Liver (tissue), 9 donors: Measurements from ENCODE around the gene ABL2. TPM values are rescaled to one million over a fixed set of nuclear protein-coding genes. Genes with fewer than 3 reads are reported as not detected.

Experiments
- DNase-seq: peaks from one replicate; pipeline ENCODE4 v3.0.0-alpha.2; 2017; ENCODE audit warnings: low spot score
- H3K27ac ChIP-seq, 2 donors: one replicate each; pipeline ENCODE4 v1.7.0; 2013; ENCODE audit warnings: inconsistent platforms in 2 of 2, low read length in 2 of 2, control low read depth in 1 of 2, low read depth in 1 of 2, mild to moderate bottlenecking in 1 of 2
- H3K27me3 ChIP-seq, 4 donors: one replicate each; pipeline versions ENCODE4 v1.6.1 to v1.7.0; 2013; ENCODE audit warnings: low read length in 3 of 4, inconsistent platforms in 1 of 4, mild to moderate bottlenecking in 1 of 4, moderate library complexity in 1 of 4; ENCODE audit not compliant: control insufficient read depth in 4 of 4, insufficient read depth in 4 of 4
- H3K36me3 ChIP-seq, 4 donors: one replicate each; pipeline versions ENCODE4 v1.6.1 to v1.7.0; 2013; ENCODE audit warnings: low read length in 3 of 4, mild to moderate bottlenecking in 3 of 4, low read depth in 1 of 4, moderate library complexity in 1 of 4; ENCODE audit not compliant: control insufficient read depth in 4 of 4, insufficient read depth in 3 of 4
- H3K4me1 ChIP-seq, 4 donors: one replicate each; pipeline versions ENCODE4 v1.6.1 to v1.7.0; 2013; ENCODE audit warnings: low read length in 3 of 4, mild to moderate bottlenecking in 3 of 4, moderate library complexity in 1 of 4; ENCODE audit not compliant: control insufficient read depth in 4 of 4, insufficient read depth in 4 of 4
- H3K4me3 ChIP-seq, 3 donors: one replicate each; pipeline versions ENCODE4 v1.6.1 to v1.7.0; 2013; ENCODE audit warnings: low read length in 3 of 3, control low read depth in 1 of 3, low read depth in 1 of 3, mild to moderate bottlenecking in 1 of 3
- H3K9ac ChIP-seq, 2 donors: one replicate each; pipeline ENCODE4 v1.7.0; 2013; ENCODE audit warnings: low read length in 2 of 2, mild to moderate bottlenecking in 2 of 2, moderate library complexity in 2 of 2, control low read depth in 1 of 2, low read depth in 1 of 2
- H3K9me3 ChIP-seq, 4 donors: one replicate each; pipeline versions ENCODE4 v1.6.1 to v1.7.0; 2013; ENCODE audit warnings: low read length in 3 of 4; ENCODE audit not compliant: control insufficient read depth in 4 of 4
- ATF3 ChIP-seq: IDR thresholded peaks from 2 replicates; pipeline ENCODE4 v1.6.1; 2016; ENCODE audit warnings: antibody characterized with exemption
- CTCF ChIP-seq: fragments of 150-350 bp; IDR thresholded peaks from 2 replicates; pipeline ENCODE4 v1.5.1; 2017; ENCODE audit warnings: improper control_type of control experiment, low read depth, low read length; ENCODE audit not compliant: missing input control
- FOXA1 ChIP-seq: IDR thresholded peaks from 2 replicates; pipeline ENCODE4 v1.6.1; 2016; ENCODE audit warnings: antibody characterized with exemption
- FOXA2 ChIP-seq: IDR thresholded peaks from 2 replicates; pipeline ENCODE4 v1.6.1; 2016; ENCODE audit warnings: antibody characterized with exemption
- GABPA ChIP-seq, 2 donors: IDR thresholded peaks in 1 of 2; conservative IDR thresholded peaks in 1 of 2; 2 replicates each; pipeline ENCODE4 v1.6.1; 2016; ENCODE audit warnings: antibody characterized with exemption in 2 of 2, mild to moderate bottlenecking in 1 of 2, moderate library complexity in 1 of 2
- HNF4A ChIP-seq, 2 donors: conservative IDR thresholded peaks; 2 replicates each; pipeline ENCODE4 v1.6.1; 2016; ENCODE audit warnings: antibody characterized with exemption in 2 of 2, mild to moderate bottlenecking in 2 of 2
- HNF4G ChIP-seq: IDR thresholded peaks from 2 replicates; pipeline ENCODE4 v1.6.1; 2016; ENCODE audit warnings: antibody characterized with exemption
- JUND ChIP-seq, 2 donors: IDR thresholded peaks; 2 replicates each; pipeline ENCODE4 v1.6.1; 2016; ENCODE audit warnings: antibody characterized with exemption in 2 of 2
- NR2F2 ChIP-seq: IDR thresholded peaks from 2 replicates; pipeline ENCODE4 v1.6.1; 2016; ENCODE audit warnings: antibody characterized with exemption
- RAD21 ChIP-seq, 2 donors: IDR thresholded peaks; 2 replicates each; pipeline ENCODE4 v1.6.1; 2016; ENCODE audit warnings: antibody characterized with exemption in 2 of 2, mild to moderate bottlenecking in 2 of 2
- REST ChIP-seq: IDR thresholded peaks from 2 replicates; pipeline ENCODE4 v1.6.1; 2016; ENCODE audit warnings: antibody characterized with exemption, mild to moderate bottlenecking
- RXRA ChIP-seq, 2 donors: IDR thresholded peaks; 2 replicates each; pipeline ENCODE4 v1.6.1; 2017 to 2018; ENCODE audit warnings: antibody characterized with exemption in 2 of 2, mild to moderate bottlenecking in 1 of 2
- SP1 ChIP-seq: IDR thresholded peaks from 2 replicates; pipeline ENCODE4 v1.6.1; 2018; ENCODE audit warnings: antibody characterized with exemption, mild to moderate bottlenecking
- TAF1 ChIP-seq: conservative IDR thresholded peaks from 2 replicates; pipeline ENCODE4 v1.6.1; 2016; ENCODE audit warnings: antibody characterized with exemption, mild to moderate bottlenecking
- YY1 ChIP-seq: IDR thresholded peaks from 2 replicates; pipeline ENCODE4 v1.6.1; 2016; ENCODE audit warnings: antibody characterized with exemption, mild to moderate bottlenecking
- WGBS: extraction: QIAGEN DNeasy Blood & Tissue Kit; methylation state at CpG from one replicate; pipeline ENCODE4 v1.1.7; 2013; 5-methylcytosine and 5-hydroxymethylcytosine counted together
- polyA plus RNA-seq, 2 donors: library from polyadenylated mRNA; stranded (reverse) in 1 of 2; unstranded in 1 of 2; fragments of 200-250 nt in 1 of 2; fragments of >200 nt in 1 of 2; fragmentation: Nextera tagmentation in 1 of 2; extraction: Ambion mirVana in 1 of 2; gene quantifications; one replicate each; pipeline versions ENCODE4 v1.2.1 to v1.2.3, GENCODE V29; 2013 to 2015
- total RNA-seq, 2 donors: library from RNA; depleted of rRNA; stranded (reverse); fragments of >200 nt; gene quantifications; one replicate each; pipeline ENCODE4 v1.2.3, GENCODE V29; 2014
- TF ChIP-seq, protein P1 (sequence below): IDR thresholded peaks from 2 replicates; pipeline ENCODE4 v1.6.1; 2016; ENCODE audit warnings: antibody characterized with exemption
- donor health status: healthy.
- donor health status: healthy.
- donor health status: healthy.
- donor health status: healthy.
- donor health status: healthy.

The ABL2 gene
- total and polyA plus RNA-seq, 4 donors = 1.8 to 7.8 (median 3.4) TPM

GRCh38 chr1:179190861-179191260, 38.6 kb downstream of the ABL2 start:
- WGBS = 70% methylated on average over 4 of the region's 4 CpGs
- Histone ChIP-seq H3K4me3 (no peak overlapping the region), H3K9ac (no peak overlapping the region), H3K27me3 (no peaks in the 10 kb centered on the region), H3K9me3 (no peaks in the 10 kb centered on the region), H3K27ac (no peak overlapping the region), H3K4me1 (peaks cover 0 to 4% (median under 1%) of the 10 kb centered on the region in 4 donors), H3K36me3 (no peaks in the 10 kb centered on the region)
- TF ChIP-seq GABPA (IDR thresholded peaks at IDR 0.05 in 1 of 2, conservative IDR thresholded peaks at IDR 0.05 in 1 of 2) (peak in 1 of 2 donors; percentile 46), HNF4A (conservative IDR thresholded peaks at IDR 0.05) (no peak), TAF1 (no peak), RAD21 (IDR thresholded peaks at IDR 0.05) (peak in 1 of 2 donors; percentile 14)
- TF ChIP-seq, protein P1, sequence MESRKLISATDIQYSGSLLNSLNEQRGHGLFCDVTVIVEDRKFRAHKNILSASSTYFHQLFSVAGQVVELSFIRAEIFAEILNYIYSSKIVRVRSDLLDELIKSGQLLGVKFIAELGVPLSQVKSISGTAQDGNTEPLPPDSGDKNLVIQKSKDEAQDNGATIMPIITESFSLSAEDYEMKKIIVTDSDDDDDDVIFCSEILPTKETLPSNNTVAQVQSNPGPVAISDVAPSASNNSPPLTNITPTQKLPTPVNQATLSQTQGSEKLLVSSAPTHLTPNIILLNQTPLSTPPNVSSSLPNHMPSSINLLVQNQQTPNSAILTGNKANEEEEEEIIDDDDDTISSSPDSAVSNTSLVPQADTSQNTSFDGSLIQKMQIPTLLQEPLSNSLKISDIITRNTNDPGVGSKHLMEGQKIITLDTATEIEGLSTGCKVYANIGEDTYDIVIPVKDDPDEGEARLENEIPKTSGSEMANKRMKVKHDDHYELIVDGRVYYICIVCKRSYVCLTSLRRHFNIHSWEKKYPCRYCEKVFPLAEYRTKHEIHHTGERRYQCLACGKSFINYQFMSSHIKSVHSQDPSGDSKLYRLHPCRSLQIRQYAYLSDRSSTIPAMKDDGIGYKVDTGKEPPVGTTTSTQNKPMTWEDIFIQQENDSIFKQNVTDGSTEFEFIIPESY = no peak
- no peak for DNase-seq

DNA sequence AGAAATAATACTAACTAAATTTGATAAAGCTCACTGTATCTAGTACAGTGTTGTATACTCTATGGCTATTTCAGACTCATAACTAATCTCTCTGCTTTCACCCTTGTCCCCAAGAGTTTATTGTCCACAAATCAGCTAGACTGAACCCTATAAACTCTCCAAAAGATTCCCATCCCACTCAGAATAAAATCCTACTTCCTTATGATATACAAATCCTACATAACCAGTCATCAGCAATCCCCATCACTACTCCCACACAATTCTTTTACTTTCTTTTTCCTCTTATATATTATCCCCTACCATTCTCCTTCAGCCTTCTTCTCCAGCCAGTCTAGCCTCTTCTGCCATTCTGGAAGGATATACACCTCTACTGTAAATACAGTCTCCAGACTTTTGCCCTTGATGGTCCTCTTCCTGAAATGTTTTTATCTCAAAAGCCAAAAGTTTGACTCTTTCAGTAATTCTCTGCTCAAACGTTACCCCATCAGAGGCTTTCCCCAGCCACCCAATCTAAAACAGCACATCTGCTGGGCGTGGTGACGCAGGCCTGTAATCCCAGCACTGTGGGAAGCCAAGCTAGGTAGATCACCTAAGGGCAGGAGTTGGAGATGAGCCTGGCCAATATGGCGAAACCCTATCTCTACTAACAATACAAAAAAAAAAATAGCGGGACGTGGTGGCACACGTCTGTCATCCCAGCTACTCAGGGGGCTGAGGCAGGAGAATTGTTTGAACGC, 41.6 kb downstream of the ABL2 start:
- Histone ChIP-seq H3K4me3 (no peak overlapping the region), H3K4me1 (peaks cover 0 to 4% (median under 1%) of the 10 kb centered on the region in 4 donors), H3K9me3 (no peaks in the 10 kb centered on the region), H3K9ac (no peak overlapping the region), H3K27ac (no peak overlapping the region), H3K36me3 (no peaks in the 10 kb centered on the region), H3K27me3 (no peaks in the 10 kb centered on the region)
- TF ChIP-seq FOXA1 (no peak), GABPA (IDR thresholded peaks at IDR 0.05 in 1 of 2, conservative IDR thresholded peaks at IDR 0.05 in 1 of 2) (no peak), RAD21 (IDR thresholded peaks at IDR 0.05) (no peak), TAF1 (no peak), FOXA2 (no peak), RXRA (IDR thresholded peaks at IDR 0.05) (no peak), HNF4A (conservative IDR thresholded peaks at IDR 0.05) (no peak), CTCF (no peak)
- WGBS = 94% methylated on average over 8 of the region's 8 CpGs
- no peak for DNase-seq

- Histone ChIP-seq H3K9ac (no peak overlapping the region), H3K4me1 (peaks cover 0 to 4% (median under 1%) of the 10 kb centered on the region in 4 donors), H3K36me3 (no peaks in the 10 kb centered on the region), H3K4me3 (no peak overlapping the region), H3K27ac (no peak overlapping the region), H3K27me3 (no peaks in the 10 kb centered on the region), H3K9me3 (no peaks in the 10 kb centered on the region)
- no peak for DNase-seq
- no peak for TF ChIP-seq SP1
- no peak for TF ChIP-seq RXRA (IDR thresholded peaks at IDR 0.05)
- TF ChIP-seq REST = no peak
- no peak for TF ChIP-seq NR2F2
- TF ChIP-seq HNF4G = no peak
- TF ChIP-seq CTCF = no peak
- no peak for TF ChIP-seq JUND (IDR thresholded peaks at IDR 0.05)
- TF ChIP-seq HNF4A (conservative IDR thresholded peaks at IDR 0.05) = no peak
- TF ChIP-seq TAF1 = no peak
- TF ChIP-seq RAD21 (IDR thresholded peaks at IDR 0.05) = no peak
- no peak for TF ChIP-seq ATF3
- no peak for TF ChIP-seq YY1
- TF ChIP-seq FOXA1 = no peak
Measured at GRCh38 chr1:179187043-179187442, 42.4 kb downstream of the ABL2 start.
